HepG2 (cell line): ENCODE results near the gene DUSP22. TPM values are rescaled to one million over a fixed set of nuclear protein-coding genes. Genes with fewer than 3 reads are reported as not detected.

Source experiments
- DDIT3 ChIP-seq: sonication (generic); formaldehyde crosslinking; IDR thresholded peaks from 2 replicates; pipeline ENCODE4 v1.4.0; 2020; ENCODE audit warnings: mild to moderate bottlenecking, missing genetic modification reagents
- IKZF1 ChIP-seq: fragments of 450-650 bp; IDR thresholded peaks from 2 replicates; pipeline ENCODE4 v1.7.1; 2016
- KMT2B ChIP-seq: IDR thresholded peaks from 2 replicates; pipeline ENCODE4 v1.6.1; 2016; ENCODE audit warnings: missing genetic modification reagents, missing compliant biosample characterization
- MAFG ChIP-seq: sonication (generic); formaldehyde crosslinking; IDR thresholded peaks from 2 replicates; pipeline ENCODE4 v1.5.1; 2020; ENCODE audit warnings: mild to moderate bottlenecking, missing genetic modification reagents
- MBD4 ChIP-seq: IDR thresholded peaks from 2 replicates; pipeline ENCODE4 v1.6.1; 2012; ENCODE audit warnings: low read length, inconsistent platforms, borderline replicate concordance
- MED13 ChIP-seq: sonication (generic); formaldehyde crosslinking; IDR thresholded peaks from 2 replicates; pipeline ENCODE4 v1.5.0; 2020; ENCODE audit warnings: missing genetic modification reagents
- MEF2D ChIP-seq: sonication (generic); formaldehyde crosslinking; IDR thresholded peaks from 2 replicates; pipeline ENCODE4 v1.5.1; 2020; ENCODE audit warnings: mild to moderate bottlenecking, missing genetic modification reagents
- NR1H2 ChIP-seq: sonication (generic); formaldehyde crosslinking; IDR thresholded peaks from 2 replicates; pipeline ENCODE4 v1.8.1; 2022; ENCODE audit warnings: low read depth, missing genetic modification reagents, borderline replicate concordance
- NR2F6 ChIP-seq, 2 experiments: IDR thresholded peaks; 2 replicates each; pipeline ENCODE4 v1.6.1; 2016; ENCODE audit warnings: antibody characterized with exemption in 1 of 2, mild to moderate bottlenecking in 1 of 2
- PHB2 ChIP-seq: fragments of 450-650 bp; IDR thresholded peaks from 2 replicates; pipeline ENCODE4 v1.6.1; 2018; ENCODE audit not compliant: partially characterized antibody
- PRDM15 ChIP-seq: sonication (generic); formaldehyde crosslinking; IDR thresholded peaks from 2 replicates; pipeline ENCODE4 v1.4.0; 2020; ENCODE audit warnings: missing genetic modification reagents
- RAD21 ChIP-seq: fragments of 450-650 bp; formaldehyde crosslinking; IDR thresholded peaks from 2 replicates; pipeline ENCODE4 v1.5.0; 2020; ENCODE audit warnings: mild to moderate bottlenecking
- SRSF9 ChIP-seq: fragments of 200-400 bp; formaldehyde crosslinking; IDR thresholded peaks from 2 replicates; pipeline ENCODE4 v1.6.1; 2018; ENCODE audit warnings: borderline replicate concordance, mild to moderate bottlenecking, low read depth, low read length; ENCODE audit not compliant: insufficient read depth, poor library complexity, severe bottlenecking
- SYNCRIP ChIP-seq: fragments of 200-400 bp; formaldehyde crosslinking; IDR thresholded peaks from 2 replicates; pipeline ENCODE4 v1.6.1; 2018; ENCODE audit warnings: mild to moderate bottlenecking, low read depth, low read length; ENCODE audit not compliant: insufficient read depth
- TFDP2 ChIP-seq: sonication (generic); formaldehyde crosslinking; IDR thresholded peaks from 2 replicates; pipeline ENCODE4 v1.4.0; 2020; ENCODE audit warnings: missing genetic modification reagents
- ZBTB20 ChIP-seq: sonication (generic); formaldehyde crosslinking; IDR thresholded peaks from 2 replicates; pipeline ENCODE4 v1.8.1; 2023; ENCODE audit warnings: missing genetic modification reagents, low read depth, mild to moderate bottlenecking, borderline replicate concordance
- ZBTB39 ChIP-seq: sonication (generic); formaldehyde crosslinking; IDR thresholded peaks from 2 replicates; pipeline ENCODE4 v1.5.0; 2020; ENCODE audit warnings: missing genetic modification reagents
- ZNF17 ChIP-seq: sonication (generic); formaldehyde crosslinking; IDR thresholded peaks from 2 replicates; pipeline ENCODE4 v1.5.0; 2020; ENCODE audit warnings: mild to moderate bottlenecking, missing genetic modification reagents
- ZNF333 ChIP-seq: sonication (generic); formaldehyde crosslinking; IDR thresholded peaks from 2 replicates; pipeline ENCODE4 v1.4.0; 2020; ENCODE audit warnings: mild to moderate bottlenecking, missing genetic modification reagents, borderline replicate concordance
- ZNF33B ChIP-seq: sonication (generic); formaldehyde crosslinking; IDR thresholded peaks from 2 replicates; pipeline ENCODE4 v1.5.1; 2020; ENCODE audit warnings: mild to moderate bottlenecking, missing genetic modification reagents
- ZNF740 ChIP-seq: sonication (generic); formaldehyde crosslinking; IDR thresholded peaks from 2 replicates; pipeline ENCODE4 v1.4.0; 2020; ENCODE audit warnings: missing genetic modification reagents
- ZNF746 ChIP-seq: sonication (generic); formaldehyde crosslinking; IDR thresholded peaks from 2 replicates; pipeline ENCODE4 v1.8.0; 2022; ENCODE audit warnings: mild to moderate bottlenecking, missing genetic modification reagents
- polyA plus RNA-seq, 8 experiments: library from polyadenylated mRNA; depleted of rRNA in 3 of 8; stranded (reverse) in 7 of 8; unstranded in 1 of 8; fragments of >200 nt; fragmentation: Illumina TruSeq in 4 of 8; extraction: Trizol in 4 of 8; gene quantifications; 2 replicates each; pipeline versions ENCODE4 v1.2.1 to v1.2.3, GENCODE V29; 2011 to 2016; ENCODE audit warnings: low read depth in 4 of 8, missing spikeins in 1 of 8, mixed read lengths in 1 of 8; ENCODE audit not compliant: insufficient read depth in 1 of 8
- total RNA-seq, 5 experiments: library from RNA; depleted of rRNA; stranded (reverse); fragments of >200 nt; fragmentation: Illumina TruSeq; extraction: Trizol; gene quantifications; 2 replicates each; pipeline ENCODE4 v1.2.3, GENCODE V29; 2016; ENCODE audit warnings: low read depth in 1 of 5

The DUSP22 gene
- total and polyA plus RNA-seq, 2 of the 13 experiments (the other 11 are each of a cell fraction or from before 2014, with no cell fraction given): 20.2 to 32.8 TPM

- TF ChIP-seq MEF2D (CRISPR knock-in tag): no peak
- TF ChIP-seq ZNF333 (CRISPR knock-in tag): no peak
- 0 out of 2 replicates have a peak, but pooled peaks have one; percentile 12 for TF ChIP-seq TFDP2 (CRISPR knock-in tag)
- TF ChIP-seq SYNCRIP: no peak
- no peak for TF ChIP-seq ZNF746 (CRISPR knock-in tag)
- TF ChIP-seq ZNF33B (CRISPR knock-in tag): no peak
- no peak for TF ChIP-seq DDIT3 (CRISPR knock-in tag)
- no peak; the same call in none of the 2 replicates for TF ChIP-seq KMT2B (CRISPR knock-in tag)
- no peak; the same call in 1 of the 2 replicates for TF ChIP-seq MAFG
- TF ChIP-seq RAD21 (CRISPR knock-in tag): peak; percentile 61
- no peak for TF ChIP-seq MBD4
- no peak for TF ChIP-seq ZNF740 (CRISPR knock-in tag)
- TF ChIP-seq ZBTB20 (CRISPR knock-in tag): no peak
- TF ChIP-seq NR1H2: no peak
- TF ChIP-seq IKZF1: no peak
- no peak for TF ChIP-seq NR2F6 (IDR thresholded peaks at IDR 0.05)
- peak; percentile 13; the same call in 1 of the 2 replicates for TF ChIP-seq NR2F6 (CRISPR knock-in tag; IDR thresholded peaks at IDR 0.05)
- no peak; the same call in none of the 2 replicates for TF ChIP-seq ZBTB39 (CRISPR knock-in tag)
- no peak for TF ChIP-seq PHB2
- TF ChIP-seq ZNF17: no peak
- peak; percentile 17; the same call in 1 of the 2 replicates for TF ChIP-seq PRDM15 (CRISPR knock-in tag)
- TF ChIP-seq MED13 (CRISPR knock-in tag): no peak; the same call in 1 of the 2 replicates
- TF ChIP-seq SRSF9: no peak
Observed at GRCh38 chr6:291697-292505, at the start of gene DUSP22 (continued).
